Superior temporal gyrus (tissue), 1 donor: ENCODE measurements around the gene CALHM6.
A peak's percentile ranks its signal among the peaks of the same experiment; 100 is the strongest.

Experiments used
- DNase-seq: peaks from one replicate; pipeline ENCODE4 v3.0.0-alpha.2; 2016; ENCODE audit errors: extremely low spot score

Gene CALHM6

DNA sequence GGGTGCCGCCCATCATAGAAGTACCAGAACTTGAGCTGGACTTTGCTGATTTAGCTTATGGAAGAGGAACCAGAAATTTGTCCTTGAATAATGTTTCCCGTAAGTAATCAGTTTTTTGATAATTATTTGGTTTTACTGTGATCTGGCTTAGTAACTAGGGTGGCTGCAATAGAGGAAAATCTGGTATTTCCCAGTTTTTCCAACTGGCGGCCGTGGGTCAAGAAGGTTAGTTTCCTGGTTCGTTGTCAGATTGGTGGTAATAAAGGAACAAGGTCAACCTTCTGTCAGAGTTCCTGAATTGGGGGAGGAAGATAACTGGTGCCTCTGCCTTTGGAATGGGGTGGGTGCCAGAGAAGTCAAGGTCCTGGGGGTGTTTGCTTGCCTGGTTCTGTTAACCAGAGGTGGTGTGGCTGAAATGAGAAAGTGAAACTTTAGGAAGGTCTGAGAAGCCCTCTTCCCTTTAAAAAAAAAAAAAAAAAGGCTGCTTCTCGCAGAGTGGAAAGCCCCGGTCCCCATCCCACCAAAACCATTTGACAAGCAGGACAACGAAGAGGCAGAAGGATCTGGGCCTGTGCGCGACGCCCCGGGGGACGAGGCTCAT, at the start of gene CALHM6:
TSS of gene CALHM6 (plus strand) at position 45 of the 601 bp plus-strand sequence. CDS start at position 600, 555 bp downstream.
- no peak for DNase-seq

DNA sequence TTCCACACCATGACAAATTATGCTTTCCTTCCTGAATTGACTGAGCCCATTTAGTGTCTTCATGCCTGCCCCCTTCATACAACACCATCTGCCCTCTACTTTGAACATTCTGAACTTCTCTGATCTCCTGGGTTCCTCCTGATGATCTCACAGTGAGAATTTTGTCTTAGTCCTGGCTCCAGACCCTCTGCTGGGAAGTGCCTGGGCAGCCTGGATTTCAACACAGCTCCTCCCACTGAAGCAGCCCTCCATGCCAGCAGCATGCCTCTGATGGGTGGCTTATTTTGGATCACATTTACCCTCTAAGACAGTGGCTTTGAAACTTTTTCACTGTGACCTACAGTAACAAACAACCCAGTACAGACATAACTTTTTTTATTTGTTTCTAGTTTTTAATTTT, 48.9 kb upstream of the CALHM6 start:
- DNase-seq, result no peak

GRCh38 chr6:116413357-116413756, 47.8 kb upstream of the CALHM6 start:
- no peak for DNase-seq

DNA sequence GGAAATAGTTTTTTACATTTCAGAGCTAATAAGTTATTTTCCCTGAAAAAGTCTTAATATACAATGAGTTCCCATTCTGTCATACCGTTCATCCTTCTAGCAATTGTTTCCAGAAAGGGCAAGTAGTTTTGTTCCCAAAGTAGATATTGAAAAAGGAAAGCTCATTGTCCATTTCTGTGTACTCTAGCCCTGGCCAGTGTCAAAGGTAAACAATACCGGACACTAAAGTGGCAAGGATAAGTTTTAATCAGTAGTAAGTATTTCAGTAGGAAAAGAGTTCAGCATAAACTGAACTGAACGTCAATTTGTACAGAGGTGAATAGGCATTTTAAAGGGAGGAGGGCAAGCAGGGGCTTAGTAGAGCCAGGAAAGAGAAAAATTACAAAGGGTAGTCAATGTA, 43.5 kb upstream of the CALHM6 start:
- no peak for DNase-seq

GRCh38 chr6:116419069-116419786, 41.9 kb upstream of the CALHM6 start:
- no peak for DNase-seq

GRCh38 chr6:116420341-116420740, 40.8 kb upstream of the CALHM6 start:
- DNase-seq, result no peak

DNA sequence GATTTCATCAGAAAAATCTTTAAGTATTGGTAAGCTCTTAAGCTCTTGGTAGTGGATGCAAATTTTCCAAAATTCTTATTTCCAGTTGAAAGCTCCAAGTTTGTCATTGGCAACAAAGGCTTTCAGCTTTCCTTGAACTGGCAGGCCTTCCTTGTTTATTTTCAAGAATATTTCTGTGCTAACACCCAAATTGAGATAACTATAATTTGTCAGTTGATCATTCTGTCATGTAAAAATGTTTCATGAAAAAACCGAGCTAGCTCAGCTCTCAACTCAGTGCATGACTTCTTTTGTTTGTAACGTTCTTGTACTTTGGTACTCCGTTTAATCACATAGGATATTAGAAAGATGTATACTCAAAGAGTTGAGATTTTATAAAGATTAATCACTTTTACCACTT, 38.9 kb upstream of the CALHM6 start:
- no peak for DNase-seq

DNA sequence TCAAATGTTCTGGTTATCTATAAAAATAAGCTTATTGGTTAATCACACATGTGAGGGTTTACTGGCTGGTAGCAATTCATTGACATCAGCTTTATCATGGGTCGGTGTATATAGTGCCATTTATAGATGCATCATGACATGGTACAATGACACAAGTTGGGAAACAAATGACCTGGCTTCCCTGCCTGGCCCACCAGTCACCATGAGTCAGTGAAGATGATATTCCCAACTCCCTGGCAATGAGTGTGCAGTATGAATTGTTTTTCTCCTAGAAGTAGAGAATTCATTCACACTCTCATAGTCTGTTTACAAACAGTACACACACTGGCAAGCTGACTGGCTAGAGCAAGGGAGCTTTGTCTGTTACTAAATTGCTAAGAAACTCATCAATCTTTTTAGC, 37.2 kb upstream of the CALHM6 start:
- no peak for DNase-seq

DNA sequence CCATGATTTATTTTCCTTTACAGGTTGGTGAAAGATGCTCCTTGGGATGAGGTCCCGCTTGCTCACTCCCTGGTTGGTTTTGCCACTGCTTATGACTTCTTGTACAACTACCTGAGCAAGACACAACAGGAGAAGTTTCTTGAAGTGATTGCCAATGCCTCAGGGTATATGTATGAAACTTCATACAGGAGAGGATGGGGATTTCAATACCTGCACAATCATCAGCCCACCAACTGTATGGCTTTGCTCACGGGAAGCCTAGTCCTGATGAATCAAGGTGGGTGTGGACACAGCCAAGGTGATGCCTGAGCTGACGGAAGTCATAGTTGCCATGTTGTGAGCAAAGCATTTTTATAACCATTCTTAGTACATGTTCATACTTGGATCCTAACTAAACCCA, 34.6 kb upstream of the CALHM6 start:
- no peak for DNase-seq

DNA sequence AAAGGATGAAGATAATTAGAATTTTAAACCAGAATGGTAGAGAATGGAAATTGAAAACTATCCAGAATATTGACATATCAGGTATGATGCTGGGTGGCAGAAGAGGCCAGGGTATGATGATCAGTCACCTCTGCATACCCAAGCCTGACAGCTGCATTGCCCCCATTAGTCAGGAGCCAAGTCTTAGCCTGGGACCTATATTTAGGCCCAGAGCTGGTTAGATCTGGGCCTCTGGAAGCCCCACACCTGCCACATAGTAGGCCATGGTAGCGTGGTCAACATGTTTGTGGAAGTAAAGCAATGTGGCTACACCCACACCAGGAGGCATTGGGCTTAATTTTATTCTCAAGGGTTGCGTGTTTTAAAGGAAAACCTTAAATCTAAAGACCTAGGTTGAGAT, 32.1 kb upstream of the CALHM6 start:
- no peak for DNase-seq

DNA sequence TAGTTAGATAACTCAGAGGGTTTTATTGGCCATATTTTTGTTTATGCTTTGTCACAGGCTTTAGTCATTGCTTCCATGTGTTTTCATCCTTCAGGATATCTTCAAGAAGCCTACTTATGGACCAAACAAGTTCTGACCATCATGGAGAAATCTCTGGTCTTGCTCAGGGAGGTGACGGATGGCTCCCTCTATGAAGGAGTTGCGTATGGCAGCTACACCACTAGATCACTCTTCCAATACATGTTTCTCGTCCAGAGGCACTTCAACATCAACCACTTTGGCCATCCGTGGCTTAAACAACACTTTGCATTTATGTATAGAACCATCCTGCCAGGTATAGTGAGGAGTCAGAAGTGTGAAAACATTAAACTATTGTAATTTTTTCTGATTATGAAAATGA, 30.3 kb upstream of the CALHM6 start:
- no peak for DNase-seq

DNA sequence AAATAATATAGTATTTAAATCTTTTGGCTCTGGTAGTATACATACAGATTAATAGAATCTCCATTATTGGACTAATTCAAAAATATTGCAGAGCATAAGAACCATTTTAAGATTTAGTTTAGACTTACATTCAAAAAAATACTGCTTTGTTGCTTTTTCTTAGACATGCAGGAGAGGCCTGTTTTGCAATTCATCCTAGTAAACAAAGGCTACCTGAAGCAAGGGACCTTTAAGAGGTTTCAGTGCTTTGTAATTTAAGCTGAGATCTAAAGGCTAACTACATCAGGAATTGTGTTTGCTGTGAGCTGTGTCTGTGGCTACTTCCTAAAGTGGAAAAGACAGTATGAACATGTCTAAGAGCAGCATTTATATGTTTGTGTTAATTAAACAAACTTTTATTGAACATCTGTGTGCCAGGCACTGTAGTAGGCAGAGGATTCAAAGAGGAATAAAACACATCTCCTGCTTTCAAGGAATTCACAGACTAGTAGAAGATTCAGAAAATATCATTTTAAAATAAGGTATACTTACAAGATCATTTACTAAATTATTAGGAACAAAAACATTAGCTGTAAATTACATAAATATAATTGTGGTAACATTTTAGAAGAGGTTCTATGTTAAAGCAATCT, 29.1 kb upstream of the CALHM6 start:
- DNase-seq, result no peak

DNA sequence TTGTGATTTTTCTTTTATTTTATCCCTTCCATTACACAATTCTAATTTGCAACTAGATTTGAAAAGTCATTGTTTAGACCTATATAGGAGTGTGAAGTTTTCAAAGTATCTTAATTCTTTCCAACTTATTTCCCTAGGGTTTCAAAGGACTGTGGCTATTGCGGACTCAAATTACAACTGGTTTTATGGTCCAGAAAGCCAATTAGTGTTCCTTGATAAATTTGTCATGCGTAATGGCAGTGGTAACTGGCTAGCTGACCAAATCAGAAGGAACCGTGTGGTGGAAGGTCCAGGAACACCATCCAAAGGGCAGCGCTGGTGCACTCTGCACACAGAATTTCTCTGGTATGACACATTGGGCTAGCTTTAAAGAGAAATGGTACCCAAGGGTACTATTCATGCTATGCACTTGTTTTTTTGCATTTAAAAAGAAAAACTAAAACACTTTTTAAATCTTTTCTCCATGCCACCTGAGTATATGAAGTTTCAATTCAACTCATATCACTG, 27.9 kb upstream of the CALHM6 start:
- no peak for DNase-seq

DNA sequence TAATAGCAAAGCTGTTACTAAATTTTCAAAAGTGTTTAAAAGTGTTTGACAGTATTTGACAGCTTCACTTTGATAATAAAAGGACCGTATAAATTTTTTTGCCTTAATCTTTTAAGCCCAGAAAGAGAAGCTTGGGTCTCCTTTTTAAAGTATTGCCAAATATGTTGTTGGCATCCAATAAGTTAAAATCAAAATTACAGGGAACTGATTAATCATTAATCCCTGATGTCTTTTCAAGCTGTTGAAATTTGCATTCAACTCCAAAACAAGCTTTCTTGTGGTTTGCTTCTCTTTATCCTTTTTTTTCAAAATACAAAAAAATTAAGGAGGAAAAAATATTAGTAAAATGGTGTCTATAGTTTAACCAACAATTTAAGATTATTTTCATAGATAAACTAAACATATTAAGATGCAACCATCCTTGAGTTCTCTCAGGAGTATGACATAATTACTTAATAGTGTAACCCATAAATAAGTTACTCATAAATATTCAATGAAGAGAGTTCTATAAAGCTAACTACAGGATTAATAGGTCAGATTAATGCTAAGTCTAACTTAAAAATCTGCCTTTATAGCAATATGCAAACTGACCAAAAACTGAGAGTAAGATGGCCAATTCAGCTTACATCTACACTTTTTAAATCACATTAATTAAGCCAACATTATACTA, 27.0 kb upstream of the CALHM6 start:
- no peak for DNase-seq

DNA sequence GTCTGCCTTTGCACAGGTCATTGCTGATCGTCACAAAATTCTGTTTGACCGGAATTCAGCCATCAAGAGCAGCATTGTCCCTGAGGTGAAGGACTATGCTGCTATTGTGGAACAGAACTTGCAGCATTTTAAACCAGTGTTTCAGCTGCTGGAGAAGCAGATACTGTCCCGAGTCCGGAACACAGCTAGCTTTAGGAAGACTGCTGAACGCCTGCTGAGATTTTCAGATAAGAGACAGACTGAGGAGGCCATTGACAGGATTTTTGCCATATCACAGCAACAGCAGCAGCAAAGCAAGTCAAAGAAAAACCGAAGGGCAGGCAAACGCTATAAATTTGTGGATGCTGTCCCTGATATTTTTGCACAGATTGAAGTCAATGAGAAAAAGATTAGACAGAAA, 24.6 kb upstream of the CALHM6 start:
- DNase-seq, result no peak

DNA sequence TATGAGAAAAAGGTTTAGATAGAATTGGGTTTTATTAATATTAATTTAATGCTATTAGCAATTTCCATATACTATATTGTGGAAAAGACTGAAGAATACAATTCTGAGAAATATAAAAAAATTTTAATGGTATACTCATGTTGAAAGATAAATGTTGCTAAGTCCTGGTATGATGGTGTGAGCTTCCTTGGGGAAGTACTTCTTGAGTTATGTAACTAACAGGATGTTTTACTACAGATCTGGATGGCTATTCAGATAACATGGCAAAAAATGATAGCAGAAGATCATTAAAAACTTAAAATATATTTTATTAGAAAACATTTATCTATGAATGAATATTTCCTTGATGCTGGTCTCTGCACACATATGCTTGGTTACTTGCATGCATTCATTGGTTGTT, 23.5 kb upstream of the CALHM6 start:
- no peak for DNase-seq

GRCh38 chr6:116438590-116439448, 22.4 kb upstream of the CALHM6 start:
- no peak for DNase-seq

DNA sequence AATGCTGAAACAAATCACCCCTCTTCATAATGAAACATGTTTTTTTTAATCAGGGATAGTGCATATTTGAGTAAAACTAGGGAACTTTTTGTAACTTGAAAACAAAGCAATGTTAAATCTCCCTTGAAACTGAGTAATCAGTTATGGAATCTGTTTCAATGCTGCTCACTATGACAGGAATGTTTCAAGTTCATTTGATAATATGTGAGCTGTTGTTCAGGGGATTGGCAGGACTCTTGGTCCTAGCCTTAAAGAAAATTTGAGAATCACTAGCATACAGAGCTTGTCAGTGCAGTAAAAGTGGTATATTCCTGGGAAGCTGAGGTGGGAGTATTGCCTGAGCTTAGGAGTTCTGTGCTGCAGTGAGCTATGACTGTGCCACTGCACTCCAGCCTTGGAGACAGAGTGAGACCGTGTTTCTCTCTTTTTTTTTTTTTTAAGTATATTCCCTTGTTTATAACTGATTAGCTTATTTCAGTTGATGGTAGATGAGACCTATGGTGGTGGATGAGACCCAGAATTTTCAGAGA, 21.6 kb upstream of the CALHM6 start:
- no peak for DNase-seq

DNA sequence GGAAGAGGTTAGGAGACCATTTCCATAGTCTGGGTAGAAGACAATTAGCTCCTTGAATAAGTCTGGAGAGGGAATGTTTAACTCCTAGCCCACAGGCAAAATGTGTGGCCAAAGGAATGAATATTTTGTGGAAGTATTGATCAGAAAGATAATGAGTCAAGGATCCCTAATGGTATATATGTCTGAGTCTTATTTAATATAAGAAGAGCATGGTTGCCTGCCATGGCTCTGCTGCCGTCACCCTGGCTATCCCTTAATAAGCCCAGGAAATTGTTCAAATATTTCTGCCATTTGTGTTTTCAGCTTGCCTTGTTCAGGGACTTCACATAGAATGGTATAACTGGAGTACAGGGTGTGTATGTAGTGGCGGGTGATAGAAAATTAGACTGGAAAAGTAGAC, 18.1 kb upstream of the CALHM6 start:
- DNase-seq, result no peak

DNA sequence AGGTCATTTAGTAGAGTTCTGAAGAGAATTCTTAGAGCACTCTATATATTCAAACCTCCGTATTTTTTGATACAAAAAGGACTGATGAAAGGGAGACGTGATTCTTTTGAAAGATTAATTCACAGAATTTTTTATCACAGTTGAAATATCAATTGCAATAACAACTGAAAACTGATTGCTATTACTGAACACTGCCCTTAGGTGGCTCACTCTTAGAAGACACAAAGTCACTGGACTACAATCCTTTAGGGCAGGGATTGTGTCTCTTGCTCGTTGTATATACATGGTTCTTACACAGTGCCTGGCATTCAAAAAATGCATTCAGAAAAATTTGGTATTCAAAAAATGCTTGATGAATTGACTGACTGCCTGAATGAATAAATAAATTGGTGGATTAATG, 17.1 kb upstream of the CALHM6 start:
- DNase-seq, result peak; percentile 29

DNA sequence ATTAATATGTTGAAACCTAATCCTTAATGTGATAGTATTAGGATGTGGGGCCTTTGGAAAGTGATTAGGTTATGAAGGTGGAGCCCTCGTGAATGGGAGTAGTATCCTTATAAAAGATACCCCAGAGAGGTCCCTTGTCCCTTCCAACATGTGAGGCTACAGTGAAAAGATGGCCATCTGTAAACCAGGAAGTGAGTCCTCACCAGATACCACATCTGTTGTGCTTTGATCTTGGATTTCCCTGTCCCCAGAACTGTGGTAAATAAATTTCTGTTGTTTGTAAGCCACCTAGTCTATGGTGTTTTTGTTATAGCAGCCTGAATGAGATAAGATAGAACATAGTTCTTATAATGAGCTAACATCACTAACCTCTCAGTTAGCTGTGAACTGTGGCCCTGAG, 16.6 kb upstream of the CALHM6 start:
- DNase-seq, result no peak
